ENCODE results near the gene EFL1.

Gene EFL1

GRCh38 chr15:82146990-82147461 lies 115.5 kb downstream of the EFL1 start:
- DNase-seq = no peak

GRCh38 chr15:82146576-82146975 lies 116.0 kb downstream of the EFL1 start:
- DNase-seq = no peak

DNA sequence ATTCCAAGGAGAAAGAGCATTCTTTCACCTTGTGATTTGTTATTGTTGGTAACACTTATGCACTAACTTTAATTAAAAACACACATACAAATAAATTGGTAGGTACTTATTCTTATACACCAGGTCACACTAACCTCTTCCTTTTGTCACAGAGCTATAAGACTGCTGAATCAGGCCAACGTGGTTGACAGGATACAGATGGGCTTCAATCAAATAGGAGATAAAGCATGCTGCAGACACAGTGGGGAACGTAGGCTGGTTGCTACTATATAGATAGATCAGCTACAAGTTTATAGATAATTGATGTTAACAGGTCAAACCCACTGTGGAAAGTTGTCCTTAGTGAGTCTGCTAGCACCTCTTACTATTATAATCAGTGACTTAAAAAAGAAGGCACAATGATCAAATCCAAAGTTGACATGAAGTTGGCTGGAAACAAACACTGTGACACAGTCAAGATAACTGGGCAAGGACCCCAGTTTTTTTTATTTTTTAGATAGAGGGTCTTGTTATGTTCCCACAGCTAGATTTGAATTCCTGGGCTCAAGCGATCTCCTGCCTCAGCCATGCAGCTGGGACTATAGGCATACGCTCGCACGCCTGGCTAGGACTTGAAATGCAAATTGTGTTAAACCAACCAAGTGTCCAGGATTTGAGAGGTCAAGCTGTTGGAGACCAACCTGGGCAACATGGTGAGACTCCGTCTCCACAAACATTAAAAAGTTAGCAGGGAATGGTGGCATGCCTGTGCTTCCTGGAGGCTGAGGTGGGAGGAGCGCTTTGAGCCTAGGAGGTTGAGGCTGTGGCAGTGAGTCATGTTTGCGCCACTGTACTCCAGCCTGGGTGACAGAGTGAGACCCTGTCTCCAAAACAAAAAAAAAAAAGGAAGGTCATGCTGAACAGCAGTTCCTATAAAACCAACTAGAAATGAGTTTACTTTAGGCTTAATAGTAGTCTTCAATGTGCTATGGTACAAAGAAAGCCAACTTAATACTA lies 118.8 kb downstream of the EFL1 start:
- no peak for DNase-seq

DNA sequence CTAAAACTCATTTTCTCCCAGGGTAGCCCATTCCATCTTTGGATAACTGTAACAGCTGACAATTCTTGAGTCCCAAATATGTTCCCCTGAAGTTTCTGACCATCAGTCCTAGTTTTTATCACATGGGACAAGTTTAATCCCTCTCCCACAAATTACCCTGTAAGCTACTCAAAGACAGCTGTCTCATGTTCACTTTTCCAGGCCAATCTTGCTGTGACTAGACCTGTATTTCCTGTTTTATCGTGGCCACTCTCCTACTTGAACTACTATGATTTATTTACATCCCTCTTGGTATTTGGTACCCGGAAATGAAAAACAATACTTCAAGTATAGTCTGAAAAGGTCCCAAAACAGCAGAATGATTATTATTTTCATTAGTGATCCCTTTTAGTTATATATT lies 121.6 kb downstream of the EFL1 start:
- no peak for DNase-seq

- DNase-seq = no peak
These were observed 122.7 kb downstream of the EFL1 start for GRCh38 chr15:82139823-82140268.

DNA sequence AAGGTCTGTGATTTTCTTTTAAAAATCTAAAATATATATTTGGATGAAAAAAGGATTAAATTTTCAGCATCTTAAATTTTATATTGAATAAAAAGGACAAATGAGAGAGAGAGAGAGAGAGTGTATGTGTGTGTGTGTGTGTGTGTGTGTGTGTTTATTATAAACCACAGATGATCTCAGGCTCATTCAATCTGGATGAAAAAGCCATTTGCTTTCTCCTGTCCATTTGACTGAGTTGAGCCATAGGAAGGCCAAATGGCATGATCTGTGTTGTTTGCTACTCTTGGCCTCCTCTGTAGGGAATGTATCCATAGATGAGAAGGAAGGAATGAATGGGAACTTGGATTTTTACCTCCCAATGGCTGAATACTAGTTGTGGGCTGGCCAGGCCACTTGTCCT lies 124.2 kb downstream of the EFL1 start:
- DNase-seq = no peak

DNA sequence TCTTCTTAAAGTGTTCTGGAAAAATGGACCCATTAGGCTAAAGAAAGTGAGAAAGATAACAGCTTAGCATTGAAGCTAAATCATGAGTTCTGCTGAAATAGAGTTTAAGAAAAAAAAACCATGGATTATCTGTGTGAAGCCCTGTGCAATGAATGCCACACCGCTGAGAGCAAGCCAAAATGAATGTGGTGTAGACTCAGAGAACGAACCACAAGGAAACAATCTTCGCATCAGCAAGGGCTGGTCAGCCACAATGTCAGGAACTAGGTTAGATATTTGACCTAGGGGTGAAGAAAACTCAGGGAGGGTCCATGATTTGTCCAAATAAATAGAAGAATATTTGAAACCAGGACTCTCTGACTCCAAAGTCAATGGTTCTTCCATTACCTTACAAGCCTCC lies 125.3 kb downstream of the EFL1 start:
- no peak for DNase-seq

GRCh38 chr15:82136120-82136519 lies 126.4 kb downstream of the EFL1 start:
- no peak for DNase-seq

GRCh38 chr15:82135638-82136037 lies 126.9 kb downstream of the EFL1 start:
- no peak for DNase-seq

- no peak for DNase-seq
These were observed 128.1 kb downstream of the EFL1 start for GRCh38 chr15:82134461-82134860.

- DNase-seq = no peak
These were observed 129.3 kb downstream of the EFL1 start for GRCh38 chr15:82133251-82133650.

- DNase-seq = no peak
These were observed 129.8 kb downstream of the EFL1 start for GRCh38 chr15:82132742-82133141.

DNA sequence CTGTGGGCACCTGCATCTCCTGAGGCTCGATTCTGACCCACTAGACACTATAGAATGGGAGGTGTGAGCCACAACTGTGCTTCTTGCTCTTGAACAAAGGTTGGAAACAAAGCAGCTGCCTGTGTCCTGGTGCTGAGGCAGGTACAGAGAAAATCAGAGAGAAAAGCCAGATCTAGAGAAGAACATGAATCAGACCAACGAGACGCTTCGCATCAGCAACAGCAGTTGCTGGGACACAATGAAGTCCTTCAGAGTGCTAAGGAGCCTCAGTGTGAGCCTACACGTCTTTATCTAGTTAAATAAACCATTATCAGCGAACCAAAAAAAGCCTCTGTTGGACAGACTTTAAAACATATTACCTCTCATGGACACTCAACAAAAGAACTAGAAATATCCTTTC lies 130.4 kb downstream of the EFL1 start:
- no peak for DNase-seq

- DNase-seq = no peak
These were observed 132.3 kb downstream of the EFL1 start for GRCh38 chr15:82130248-82130647.

DNA sequence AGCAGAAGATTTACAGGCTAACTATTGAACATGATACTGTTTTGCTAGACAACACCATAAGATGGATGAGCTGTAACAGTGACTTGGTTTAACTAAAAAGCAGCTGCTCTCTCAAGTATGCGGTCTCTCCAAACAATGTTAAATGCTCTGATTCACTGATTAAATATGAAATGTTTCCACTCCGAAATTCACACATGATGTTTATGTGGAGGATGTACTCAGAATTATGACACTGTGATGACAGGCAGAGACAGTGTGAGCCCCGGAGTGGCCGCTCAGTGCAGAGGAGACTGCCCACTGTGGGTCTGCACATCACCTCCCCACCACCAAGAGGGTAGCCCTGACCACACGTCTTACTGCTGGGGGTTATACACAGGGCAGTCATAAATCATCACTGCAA lies 132.8 kb downstream of the EFL1 start:
- DNase-seq = no peak

DNA sequence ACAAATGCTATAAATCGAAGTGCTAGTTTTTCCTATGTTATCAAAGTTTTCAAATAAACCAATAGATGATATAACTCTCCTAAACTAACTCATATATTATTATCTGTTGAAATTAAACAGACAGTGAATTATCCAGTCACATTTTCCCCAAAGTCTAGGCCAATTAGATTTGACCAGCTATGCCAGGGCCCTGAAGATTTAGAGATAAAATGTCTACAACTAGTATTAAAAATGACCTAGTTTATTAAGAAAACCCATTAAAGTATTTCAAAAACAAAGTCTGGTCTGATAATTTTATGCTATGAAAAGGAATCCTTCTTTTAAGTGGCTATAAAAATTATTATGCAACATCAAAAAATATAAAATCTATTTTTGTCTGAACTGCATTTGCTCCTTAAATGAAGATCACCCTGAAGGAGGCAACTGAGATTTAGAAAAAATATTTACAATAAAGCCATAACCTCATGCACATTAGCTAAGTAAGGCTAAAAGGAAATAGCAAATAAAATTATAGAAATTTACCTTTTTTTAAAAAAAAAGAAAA lies 133.3 kb downstream of the EFL1 start:
- no peak for DNase-seq

DNA sequence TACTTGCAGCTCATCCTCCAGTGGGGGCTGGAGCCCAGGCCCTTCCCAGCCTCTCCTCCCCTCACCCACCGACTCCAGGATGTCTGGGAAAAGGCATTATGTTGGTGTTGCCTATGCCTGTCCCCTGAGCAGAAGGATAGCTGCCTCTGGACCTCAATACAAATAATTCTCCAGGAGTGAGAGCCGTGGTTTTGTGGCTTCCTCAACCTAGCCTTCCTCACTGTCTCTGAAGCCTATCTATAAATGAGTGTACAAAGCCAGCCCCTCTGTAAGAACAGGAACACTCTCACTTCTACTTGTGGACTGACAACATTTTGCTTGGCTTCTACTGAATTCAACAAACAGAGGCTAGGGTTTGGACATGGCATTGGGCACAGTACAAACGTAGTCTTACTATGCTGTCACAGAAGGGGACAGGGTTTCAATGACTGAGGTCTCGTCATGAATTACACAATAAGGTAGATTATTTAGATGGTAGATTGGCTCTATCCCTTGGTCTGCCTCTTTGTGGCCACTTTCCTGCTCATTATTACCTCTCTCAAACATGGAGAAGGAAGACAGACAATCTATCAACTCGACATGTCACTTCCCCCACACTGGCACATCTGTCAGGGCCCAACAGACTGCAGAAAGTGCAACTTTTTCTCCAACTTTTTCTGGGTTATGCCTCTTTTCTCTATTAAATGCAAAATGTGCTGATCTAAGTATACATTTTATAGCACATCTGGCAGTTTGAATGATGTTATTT lies 134.0 kb downstream of the EFL1 start:
- no peak for DNase-seq

DNA sequence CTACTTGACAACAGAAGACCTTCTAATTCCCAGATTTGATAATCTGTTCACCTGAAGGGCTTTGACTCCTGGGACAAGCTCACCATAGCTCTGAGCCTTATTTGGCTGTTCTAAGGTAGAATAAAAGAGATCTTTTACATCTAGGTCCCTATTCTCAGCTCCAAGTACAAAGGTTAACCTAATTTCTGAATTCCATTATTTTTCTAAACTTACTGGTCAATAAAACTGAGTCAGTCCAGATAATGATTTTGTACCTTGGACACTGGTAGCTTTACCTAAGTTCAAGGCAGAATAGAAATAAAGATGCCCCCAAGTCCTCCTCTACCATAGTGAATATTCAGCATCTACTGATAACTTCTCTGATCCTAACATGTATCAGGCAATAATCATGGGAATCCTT lies 135.0 kb downstream of the EFL1 start:
- DNase-seq = no peak

- DNase-seq = no peak
These were observed 136.2 kb downstream of the EFL1 start for GRCh38 chr15:82126346-82126745.

DNA sequence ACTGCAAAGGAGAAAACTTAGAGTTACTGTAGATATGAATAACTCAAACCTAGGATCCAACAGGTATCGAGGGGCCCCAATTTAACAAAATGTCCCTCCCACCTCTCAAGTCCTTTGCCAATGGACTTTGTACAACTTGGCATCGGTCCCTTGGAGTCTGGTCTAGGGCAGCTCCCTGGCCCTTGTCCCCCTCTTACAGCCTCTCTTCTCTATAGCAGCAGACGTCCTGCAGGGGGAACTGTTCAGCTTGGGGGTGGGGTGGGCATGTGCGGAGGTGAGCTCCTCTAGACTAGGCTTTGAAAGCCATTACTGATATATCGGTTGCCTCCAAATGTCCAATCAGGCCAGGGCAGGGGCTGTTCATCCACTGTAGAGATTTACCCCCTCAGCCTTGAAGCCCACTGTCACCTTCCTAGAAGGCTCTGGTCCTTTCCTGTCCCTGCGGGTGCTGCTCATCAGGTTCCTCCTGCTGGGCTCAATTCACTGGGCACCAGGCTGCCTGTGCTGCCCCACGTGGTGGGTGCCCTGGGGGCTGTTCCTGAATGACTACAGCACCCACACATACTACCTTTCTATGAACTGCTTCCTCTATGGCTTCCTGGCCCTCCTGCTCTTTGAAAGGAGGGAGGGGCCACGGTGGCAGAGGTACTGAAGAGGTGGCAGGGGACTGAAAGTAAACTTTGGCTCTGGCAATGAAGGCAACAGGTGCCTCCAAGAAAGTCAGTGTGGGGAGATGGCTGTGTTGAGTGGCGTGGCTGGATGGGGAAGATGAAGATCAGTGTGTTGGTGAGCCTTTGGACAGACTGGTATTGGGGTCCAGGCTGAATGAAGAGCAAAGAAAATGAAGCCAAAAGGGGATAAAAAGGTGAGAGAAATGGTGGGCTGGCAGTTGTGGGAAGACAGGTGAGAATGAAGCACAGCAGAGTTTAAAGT lies 137.9 kb downstream of the EFL1 start:
- DNase-seq = no peak

DNA sequence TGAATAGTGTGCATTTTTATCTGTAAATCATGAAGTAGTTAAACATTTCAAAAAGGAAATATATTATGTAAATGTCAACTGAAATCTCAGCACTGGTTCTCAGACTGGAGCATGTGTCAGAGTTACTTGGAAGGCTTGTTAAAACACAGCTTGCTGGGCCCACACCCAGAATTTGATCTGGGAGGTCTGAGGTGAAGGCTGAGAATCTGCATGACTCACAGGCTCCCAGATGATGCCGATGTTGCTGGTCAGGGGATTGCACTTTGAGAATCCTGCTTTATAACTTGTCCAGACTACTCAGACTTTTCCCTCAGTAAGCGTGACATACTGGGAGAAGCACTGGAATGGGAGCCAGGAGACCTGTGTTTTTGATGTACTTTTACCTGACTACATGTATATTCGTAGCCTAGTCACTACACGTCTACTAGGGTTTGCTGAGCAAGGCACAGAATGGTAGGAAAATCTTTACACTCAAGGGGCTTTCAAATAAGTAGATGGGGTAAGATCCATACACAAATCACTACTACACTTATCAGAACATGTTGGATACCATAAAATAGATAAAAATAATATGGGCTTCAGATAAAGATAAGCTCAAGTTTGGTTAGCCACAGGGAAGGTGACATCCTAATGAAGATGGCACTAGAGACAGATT lies 139.7 kb downstream of the EFL1 start:
- DNase-seq = no peak

GRCh38 chr15:82118040-82118439 lies 144.5 kb downstream of the EFL1 start:
- DNase-seq = no peak
